Measurements from ENCODE around the gene TCP10L.
A peak's percentile ranks its signal among the peaks of the same experiment; 100 is the strongest.
"Not testable (repeated sequence)": the region's sequence is repeated elsewhere in the genome, so short reads cannot be mapped to it uniquely, and the experiment has no call there.

TCP10L gene

DNA sequence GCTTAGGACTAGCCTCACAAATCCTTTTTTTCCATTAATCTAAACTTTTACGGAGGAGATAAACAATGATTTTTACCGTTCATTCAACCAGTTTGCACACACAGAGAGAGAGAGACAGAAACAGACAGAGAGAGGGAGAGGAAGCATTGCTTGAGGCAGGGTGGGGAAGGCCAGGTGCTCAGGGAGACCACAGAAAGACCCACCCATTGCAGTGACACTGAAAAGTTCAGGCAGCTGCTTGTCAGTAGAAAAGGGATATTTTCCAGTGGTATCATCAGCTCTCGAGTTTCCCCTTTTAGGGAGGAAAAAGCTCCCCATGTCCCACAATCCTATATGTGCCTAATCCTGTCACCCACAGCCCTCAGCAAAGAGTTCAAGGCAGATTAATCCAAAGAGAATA lies 27.2 kb downstream of the TCP10L start:
- TF ChIP-seq GATA1 (IDR thresholded peaks at IDR 0.05; ENCODE audit: low read depth, low read length), result no peak
- TF ChIP-seq POLR2A (IDR thresholded peaks at IDR 0.05; ENCODE audit: low read length), result no peak
- DNase-seq, result no peak

GRCh38 chr21:32554832-32555638 lies 30.3 kb downstream of the TCP10L start:
- peak in 1 of 2 experiments; percentile 35 for DNase-seq
- TF ChIP-seq POLR2A (IDR thresholded peaks at IDR 0.05; ENCODE audit: low read length) (no peak), GATA1 (IDR thresholded peaks at IDR 0.05; ENCODE audit: low read depth, low read length) (no peak)

DNA sequence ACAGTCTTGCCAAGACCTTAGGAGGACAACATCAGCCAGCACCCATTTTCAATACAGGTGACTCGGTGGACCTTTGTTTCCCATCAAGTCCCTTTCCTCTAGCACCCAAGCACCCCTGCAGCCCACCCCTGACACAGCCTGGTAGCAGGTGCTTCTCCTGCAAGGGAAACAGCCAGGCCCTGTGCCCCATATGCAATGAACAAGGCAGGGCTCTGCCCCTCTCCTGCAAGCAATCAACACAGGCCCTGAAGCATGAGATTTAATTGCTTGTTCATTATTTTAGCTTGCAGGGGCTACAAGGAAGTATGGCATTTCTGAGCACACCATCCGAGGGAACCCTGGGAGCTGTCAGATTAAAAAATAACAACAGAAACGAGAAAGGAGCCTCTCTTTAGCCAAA lies 35.4 kb downstream of the TCP10L start:
- TF ChIP-seq POLR2A (IDR thresholded peaks at IDR 0.05; ENCODE audit: low read length), result no peak
- TF ChIP-seq GATA1 (IDR thresholded peaks at IDR 0.05; ENCODE audit: low read depth, low read length), result no peak
- DNase-seq, result no peak

GRCh38 chr21:32549440-32549839 lies 35.9 kb downstream of the TCP10L start:
- TF ChIP-seq GATA1 (IDR thresholded peaks at IDR 0.05; ENCODE audit: low read depth, low read length) (no peak), POLR2A (IDR thresholded peaks at IDR 0.05; ENCODE audit: low read length) (no peak)
- peak in 1 of 2 experiments; percentile 20 for DNase-seq

GRCh38 chr21:32548978-32549377 lies 36.3 kb downstream of the TCP10L start:
- no peak for TF ChIP-seq POLR2A (IDR thresholded peaks at IDR 0.05; ENCODE audit: low read length)
- TF ChIP-seq GATA1 (IDR thresholded peaks at IDR 0.05; ENCODE audit: low read depth, low read length), result no peak
- DNase-seq, result peak in 1 of 2 experiments; percentile 20

- peak; percentile 89 to 90 for DNase-seq
- TF ChIP-seq POLR2A (IDR thresholded peaks at IDR 0.05; ENCODE audit: low read length), result no peak
- no peak for TF ChIP-seq GATA1 (IDR thresholded peaks at IDR 0.05; ENCODE audit: low read depth, low read length)
Measured at GRCh38 chr21:32547018-32547417, 38.3 kb downstream of the TCP10L start.

GRCh38 chr21:32545948-32546441 lies 39.3 kb downstream of the TCP10L start:
- TF ChIP-seq GATA1 (IDR thresholded peaks at IDR 0.05; ENCODE audit: low read depth, low read length) (no peak), POLR2A (IDR thresholded peaks at IDR 0.05; ENCODE audit: low read length) (peak; percentile 48)
- peak; percentile 91 to 94 for DNase-seq

- TF ChIP-seq POLR2A (IDR thresholded peaks at IDR 0.05; ENCODE audit: low read length) (no peak), GATA1 (IDR thresholded peaks at IDR 0.05; ENCODE audit: low read depth, low read length) (no peak)
- DNase-seq, result peak in 1 of 2 experiments; percentile 11
Measured at GRCh38 chr21:32544697-32545096, 40.6 kb downstream of the TCP10L start.

DNA sequence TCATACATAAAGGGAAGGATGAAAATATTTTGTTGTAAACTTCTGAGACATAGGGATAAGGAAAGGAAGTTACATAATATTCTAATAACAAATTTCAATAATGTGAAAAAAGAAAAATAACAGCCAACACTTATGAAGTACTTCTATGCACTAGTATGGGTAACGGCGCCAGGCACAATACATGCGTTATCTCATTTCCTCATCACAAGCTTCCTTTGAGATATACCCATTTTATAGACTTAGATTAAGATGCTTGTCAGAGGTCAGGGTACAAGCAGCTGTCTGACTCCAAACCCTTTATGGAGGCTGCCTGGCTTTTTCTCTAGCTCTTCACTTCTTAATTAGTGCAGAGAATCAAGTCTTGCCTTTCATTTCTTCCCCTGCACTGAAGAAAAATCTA lies 41.3 kb downstream of the TCP10L start:
- DNase-seq, result peak; percentile 10 to 12

GRCh38 chr21:32543056-32543455 lies 42.3 kb downstream of the TCP10L start:
- not testable (repeated sequence) for DNase-seq

More for the DNA sequence above, 41.3 kb downstream of the TCP10L start:
- TF ChIP-seq GATA1 (IDR thresholded peaks at IDR 0.05; ENCODE audit: low read depth, low read length) (no peak), POLR2A (IDR thresholded peaks at IDR 0.05; ENCODE audit: low read length) (no peak)

DNA sequence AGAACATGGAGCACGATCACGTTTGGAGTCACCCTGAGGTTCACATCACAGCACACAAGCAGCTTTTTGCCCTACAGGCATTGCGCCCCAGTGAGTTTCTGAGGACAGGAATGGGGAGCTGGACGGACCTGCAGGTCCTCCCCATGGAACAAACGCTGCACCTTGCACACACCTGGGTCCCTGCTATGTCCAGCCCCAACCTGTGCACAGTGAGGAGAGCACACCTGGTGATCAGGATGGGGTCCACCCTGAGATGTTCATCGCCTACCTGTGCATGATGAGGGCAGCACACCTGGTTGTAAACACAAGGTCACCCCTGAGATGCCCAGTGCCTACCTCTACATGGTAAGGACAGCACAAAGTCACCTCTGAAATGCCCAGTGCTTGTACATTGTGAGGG lies 45.9 kb downstream of the TCP10L start:
- no peak for TF ChIP-seq GATA1 (IDR thresholded peaks at IDR 0.05; ENCODE audit: low read depth, low read length)
- TF ChIP-seq POLR2A (IDR thresholded peaks at IDR 0.05; ENCODE audit: low read length), result no peak
- no peak for DNase-seq

DNA sequence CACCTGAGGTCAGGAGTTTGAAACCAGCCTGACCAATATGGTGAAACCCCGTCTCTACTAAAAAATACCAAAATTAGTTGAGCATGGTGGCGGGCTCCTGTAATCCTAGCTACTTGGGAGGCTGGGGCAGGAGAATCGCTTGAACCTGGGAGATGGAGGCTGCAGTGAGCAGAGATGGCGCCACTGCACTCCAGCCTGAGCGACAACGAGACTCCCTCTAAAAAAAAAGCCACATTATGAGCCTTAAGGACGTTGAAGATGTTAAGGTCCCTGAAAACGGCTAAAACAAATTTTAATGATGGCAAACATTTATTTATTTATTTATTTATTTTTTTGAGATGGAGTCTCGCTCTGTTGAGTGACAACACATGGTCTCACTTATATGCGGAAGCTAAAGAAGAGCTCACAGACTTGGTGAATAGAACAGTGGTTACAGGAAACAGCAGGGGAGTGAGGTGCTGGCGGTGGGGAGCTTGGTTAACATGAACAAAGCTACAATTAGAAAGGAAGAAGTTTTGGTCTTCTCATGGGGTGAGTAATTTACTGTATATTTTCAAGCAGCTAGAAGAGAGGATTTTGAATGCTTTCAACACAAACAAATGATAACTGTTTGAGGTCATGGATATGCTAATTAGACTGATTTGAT lies 47.1 kb downstream of the TCP10L start:
- DNase-seq, result no peak
- TF ChIP-seq POLR2A (IDR thresholded peaks at IDR 0.05; ENCODE audit: low read length) (no peak), GATA1 (IDR thresholded peaks at IDR 0.05; ENCODE audit: low read depth, low read length) (no peak)

DNA sequence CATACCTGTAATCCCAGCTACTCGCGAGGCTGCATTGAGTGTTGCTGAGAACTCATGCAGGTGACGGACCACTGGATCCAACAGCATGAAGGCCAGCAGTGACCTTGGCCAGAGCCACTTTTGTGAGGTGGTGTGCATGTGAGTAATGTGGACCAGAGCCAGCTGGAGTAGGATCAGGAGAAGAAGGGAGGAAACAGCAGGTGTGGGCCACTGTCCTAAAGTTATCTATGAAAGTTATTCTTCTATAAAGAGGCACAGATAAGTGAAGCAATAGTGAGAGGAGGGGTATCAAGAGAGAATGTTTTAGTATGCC lies 47.8 kb downstream of the TCP10L start:
- DNase-seq, result no peak
- no peak for TF ChIP-seq GATA1 (IDR thresholded peaks at IDR 0.05; ENCODE audit: low read depth, low read length)
- no peak for TF ChIP-seq POLR2A (IDR thresholded peaks at IDR 0.05; ENCODE audit: low read length)

- TF ChIP-seq POLR2A (IDR thresholded peaks at IDR 0.05; ENCODE audit: low read length) (no peak), GATA1 (IDR thresholded peaks at IDR 0.05; ENCODE audit: low read depth, low read length) (no peak)
- DNase-seq, result no peak
Measured at GRCh38 chr21:32535612-32536011, 49.7 kb downstream of the TCP10L start.

GRCh38 chr21:32534113-32534512 lies 51.2 kb downstream of the TCP10L start:
- no peak for TF ChIP-seq GATA1 (IDR thresholded peaks at IDR 0.05; ENCODE audit: low read depth, low read length)
- DNase-seq, result no peak
